DND-41 (cell line): ENCODE measurements around the gene LTA.
A peak's percentile ranks its signal among the peaks of the same experiment; 100 is the strongest.

Experiments used
- ATAC-seq: fragments of 200-7000 bp; cut with Tn5 transposase; 3 replicates; pipeline ENCODE4 v1.9.1; 2021; ENCODE audit warnings: low read depth; ENCODE audit not compliant: insufficient read depth
- DNase-seq: peaks from one replicate; pipeline ENCODE4 v3.0.0-alpha.2; 2020
- H2AFZ ChIP-seq: 2 replicates; pipeline ENCODE4 v1.6.0; 2012; ENCODE audit warnings: low read depth, low read length
- H3K27ac ChIP-seq: 2 replicates; pipeline ENCODE4 v1.5.1; 2012; ENCODE audit warnings: low read length, inconsistent platforms
- H3K27me3 ChIP-seq: fragments of 200-600 bp; sonication (generic); 2 replicates; pipeline ENCODE4 v1.6.0; 2012; ENCODE audit warnings: low read length, mild to moderate bottlenecking, inconsistent platforms; ENCODE audit not compliant: insufficient read depth, poor library complexity
- H3K36me3 ChIP-seq: 2 replicates; pipeline ENCODE4 v1.5.1; 2012; ENCODE audit warnings: low read length, inconsistent platforms; ENCODE audit not compliant: insufficient read depth
- H3K4me1 ChIP-seq: 2 replicates; pipeline ENCODE4 v1.5.1; 2012; ENCODE audit warnings: mild to moderate bottlenecking, low read length; ENCODE audit not compliant: insufficient read depth
- H3K4me2 ChIP-seq: 2 replicates; pipeline ENCODE4 v1.6.0; 2012; ENCODE audit warnings: mild to moderate bottlenecking, moderate library complexity, low read length, inconsistent platforms; ENCODE audit not compliant: insufficient read depth
- H3K4me3 ChIP-seq, 2 experiments: fragments of 200-600 bp in 1 of 2; shearing (Covaris generic) in 1 of 2; 2 replicates each; pipeline ENCODE4 v1.5.1; 2012 to 2016; ENCODE audit warnings: inconsistent platforms in 2 of 2, low read length in 2 of 2, mild to moderate bottlenecking in 2 of 2, low read depth in 1 of 2, moderate library complexity in 1 of 2
- H3K79me2 ChIP-seq: 2 replicates; pipeline ENCODE4 v1.6.0; 2012; ENCODE audit warnings: low read length, inconsistent platforms; ENCODE audit not compliant: insufficient read depth
- H3K9ac ChIP-seq: 2 replicates; pipeline ENCODE4 v1.6.0; 2012; ENCODE audit warnings: low read depth, mild to moderate bottlenecking, inconsistent platforms, low read length, moderate library complexity
- H3K9me3 ChIP-seq: 2 replicates; pipeline ENCODE4 v1.5.1; 2012; ENCODE audit warnings: low read length, moderate library complexity, mild to moderate bottlenecking, inconsistent platforms; ENCODE audit not compliant: insufficient read depth, severe bottlenecking
- H4K20me1 ChIP-seq: 2 replicates; pipeline ENCODE4 v1.6.0; 2012; ENCODE audit warnings: low read length; ENCODE audit not compliant: insufficient read depth
- CTCF ChIP-seq: IDR thresholded peaks from 2 replicates; pipeline ENCODE4 v1.5.1; 2012; ENCODE audit warnings: borderline replicate concordance, low read length, moderate library complexity, mild to moderate bottlenecking; ENCODE audit not compliant: poor library complexity, severe bottlenecking; ENCODE audit errors: extremely low read depth
- EZH2 ChIP-seq: IDR thresholded peaks from 3 replicates; pipeline ENCODE4 v1.6.1; 2012; ENCODE audit warnings: borderline replicate concordance, low read depth, mild to moderate bottlenecking, moderate library complexity, low read length, inconsistent platforms; ENCODE audit not compliant: severe bottlenecking

Gene LTA

GRCh38 chr6:31622684-31623091 is 50.6 kb downstream of the LTA start:
- H3K9me3 ChIP-seq = no peaks in the 10 kb centered on the region
- peak overlapping the region; percentile 72 for H3K4me2 ChIP-seq
- ATAC-seq (no peak), DNase-seq (no peak)
- H3K4me1 ChIP-seq = peaks cover 47% of the 10 kb centered on the region
- H3K36me3 ChIP-seq = peaks cover 62% of the 10 kb centered on the region
- peak overlapping the region; percentile 90; the same call in 1 of the 2 replicates for H3K9ac ChIP-seq
- 0 out of 2 replicates have a peak overlapping the region, but pooled peaks have one; percentile 4 for H3K27ac ChIP-seq
- no peak overlapping the region for H2AFZ ChIP-seq
- peak overlapping the region in 1 of 2 experiments; percentile 63; a peak in 2 of 4 replicates for H3K4me3 ChIP-seq
- TF ChIP-seq CTCF = no peak
- no peak for TF ChIP-seq EZH2
- H3K27me3 ChIP-seq = no peaks in the 10 kb centered on the region
- peaks cover 52% of the 10 kb centered on the region for H4K20me1 ChIP-seq
- H3K79me2 ChIP-seq = peaks cover 75% of the 10 kb centered on the region
